ENCODE results near the gene IL17REL. TPM values are rescaled to one million over a fixed set of nuclear protein-coding genes. Genes with fewer than 3 reads are reported as not detected.
A peak's percentile ranks its signal among the peaks of the same experiment; 100 is the strongest.

The IL17REL gene
- total RNA-seq, 1 donor from 2014 or later = 0.07 TPM

- Mint-ChIP-seq H3K27ac (ENCODE audit: unreplicated experiment) (no peak overlapping the region), H3K36me3 (ENCODE audit: low read depth) (no peaks in the 10 kb centered on the region), H3K4me1 (peaks cover 6% of the 10 kb centered on the region), H3K4me3 (peak overlapping the region; percentile 31), H3K27me3 (ENCODE audit: low read depth) (no peaks in the 10 kb centered on the region), H3K9me3 (no peaks in the 10 kb centered on the region)
- no peak for DNase-seq (ENCODE audit: low read depth, low spot score)
- no peak for TF ChIP-seq CTCF (conservative IDR thresholded peaks at IDR 0.05)
Measured at GRCh38 chr22:49956914-49957825, 55.4 kb downstream of the IL17REL start.

DNA sequence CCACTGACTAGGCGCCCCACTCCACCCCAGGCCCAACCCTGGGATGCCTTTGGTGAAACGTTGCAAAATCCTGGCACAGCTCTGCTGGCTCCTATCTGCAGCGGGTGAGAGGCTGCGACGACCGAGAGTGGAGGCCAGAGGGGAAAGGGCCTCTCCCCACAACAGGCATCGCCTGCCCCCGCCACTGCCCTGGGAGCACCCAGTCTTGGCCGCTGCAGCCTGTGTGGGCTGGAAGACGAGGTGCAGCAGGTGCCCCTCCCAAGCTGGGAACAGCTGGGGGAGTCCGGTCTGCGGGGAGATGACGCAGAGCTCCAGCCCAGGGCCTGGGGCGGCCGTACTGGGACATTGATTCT lies 56.2 kb downstream of the IL17REL start:
- Mint-ChIP-seq H3K27me3 (ENCODE audit: low read depth) (no peaks in the 10 kb centered on the region), H3K36me3 (ENCODE audit: low read depth) (no peaks in the 10 kb centered on the region), H3K4me3 (no peak overlapping the region), H3K27ac (ENCODE audit: unreplicated experiment) (no peak overlapping the region), H3K9me3 (no peaks in the 10 kb centered on the region), H3K4me1 (peaks cover 6% of the 10 kb centered on the region)
- TF ChIP-seq CTCF (conservative IDR thresholded peaks at IDR 0.05) = no peak
- DNase-seq (ENCODE audit: low read depth, low spot score) = no peak

DNA sequence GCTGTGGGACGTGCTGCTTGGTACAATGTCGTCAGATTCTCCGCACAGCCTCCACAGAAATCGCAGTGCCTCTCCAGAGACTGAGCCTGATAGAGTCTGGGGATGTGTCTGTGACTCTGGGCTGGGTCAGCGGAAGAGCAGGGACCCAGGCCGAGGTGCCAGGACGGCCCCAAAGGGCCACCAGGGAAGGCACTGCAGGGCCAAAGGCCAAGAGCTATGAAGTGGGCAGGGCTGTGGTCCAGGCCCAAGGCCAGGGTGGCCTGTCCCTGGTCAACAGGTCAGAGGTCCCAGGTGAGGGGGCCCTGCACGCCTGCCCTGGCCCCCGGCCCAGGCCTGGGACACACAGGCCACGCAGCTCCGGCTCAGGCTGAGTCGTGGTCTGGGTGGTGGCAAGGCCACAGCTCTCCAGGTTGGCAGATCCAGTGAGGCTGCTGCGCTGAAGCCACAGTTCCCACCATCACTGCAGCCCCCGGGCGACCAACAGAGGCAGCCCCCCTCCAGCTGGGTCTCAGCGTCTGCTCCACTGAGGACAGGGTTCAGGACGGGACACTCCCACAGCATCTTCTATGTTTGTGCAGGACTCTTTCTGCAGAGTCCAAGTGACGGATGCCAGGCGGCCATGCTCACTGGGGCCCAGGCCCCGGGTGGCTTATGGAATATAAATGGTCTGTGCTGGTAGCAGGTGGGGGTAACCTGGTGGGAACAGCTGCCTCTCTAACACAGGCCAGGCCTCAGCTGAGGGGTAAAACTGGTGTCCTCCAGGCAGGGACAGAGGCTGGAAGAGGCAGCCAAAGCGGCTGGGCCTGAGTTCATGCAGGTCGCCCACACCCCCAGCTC lies 56.8 kb downstream of the IL17REL start:
- no peak for TF ChIP-seq CTCF (conservative IDR thresholded peaks at IDR 0.05)

GRCh38 chr22:49954991-49955580 lies 57.5 kb downstream of the IL17REL start:
- H3K4me3 Mint-ChIP-seq = no peak overlapping the region

More for the DNA sequence above, 56.8 kb downstream of the IL17REL start:
- no peaks in the 10 kb centered on the region for H3K9me3 Mint-ChIP-seq
- no peak overlapping the region for H3K4me3 Mint-ChIP-seq
- DNase-seq (ENCODE audit: low read depth, low spot score) = no peak
- peaks cover 6% of the 10 kb centered on the region for H3K4me1 Mint-ChIP-seq
- no peaks in the 10 kb centered on the region for H3K27me3 Mint-ChIP-seq (ENCODE audit: low read depth)
- peak overlapping the region; percentile 6 for H3K27ac Mint-ChIP-seq (ENCODE audit: unreplicated experiment)
- no peaks in the 10 kb centered on the region for H3K36me3 Mint-ChIP-seq (ENCODE audit: low read depth)

More at GRCh38 chr22:49954991-49955580, 57.5 kb downstream of the IL17REL start:
- no peak for TF ChIP-seq CTCF (conservative IDR thresholded peaks at IDR 0.05)
- DNase-seq (ENCODE audit: low read depth, low spot score) = no peak
- Mint-ChIP-seq H3K9me3 (no peaks in the 10 kb centered on the region), H3K36me3 (ENCODE audit: low read depth) (no peaks in the 10 kb centered on the region), H3K27me3 (ENCODE audit: low read depth) (no peaks in the 10 kb centered on the region), H3K4me1 (peaks cover 6% of the 10 kb centered on the region), H3K27ac (ENCODE audit: unreplicated experiment) (no peak overlapping the region)

Data from neural crest cell (in vitro differentiated cells).